Muscle of arm (tissue), 12 donors: ENCODE results near the gene PARD3B. TPM values are rescaled to one million over a fixed set of nuclear protein-coding genes. Genes with fewer than 3 reads are reported as not detected.

ENCODE experiments used
- DNase-seq: peaks from one replicate; pipeline ENCODE4 v3.0.0-alpha.2; 2013
- polyA plus RNA-seq, 12 donors: library from polyadenylated mRNA; unstranded; fragments of 120-200 nt; gene quantifications; one replicate each; pipeline ENCODE4 v1.2.1, GENCODE V29; 2013; ENCODE audit not compliant: insufficient read length in 12 of 12

Gene PARD3B
- polyA plus RNA-seq, 12 donors, result 7.3 to 12.2 (median 8.5) TPM; not detected in 1

DNA sequence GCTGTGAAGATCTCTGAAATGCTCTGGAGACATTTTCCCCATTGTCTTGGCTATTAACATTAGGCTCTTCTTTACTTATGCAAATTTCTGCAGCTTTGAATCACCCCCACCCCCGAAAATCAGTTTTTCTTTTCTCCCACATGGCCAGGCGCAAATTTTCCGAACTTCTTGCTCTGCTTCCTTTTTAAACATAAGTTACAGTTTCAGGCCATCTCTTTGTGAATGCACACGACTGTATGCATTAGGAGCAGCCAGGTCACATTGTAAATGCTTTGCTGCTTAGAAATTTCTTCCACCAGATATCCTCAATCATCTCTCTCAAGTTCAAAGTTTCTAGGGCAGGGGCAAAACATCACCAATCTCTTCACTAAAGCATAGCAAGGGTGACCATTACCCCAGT, 106.8 kb downstream of the PARD3B start:
- no peak for DNase-seq

- DNase-seq, result no peak
Observed at GRCh38 chr2:204654669-204655068, 109.4 kb downstream of the PARD3B start.

DNA sequence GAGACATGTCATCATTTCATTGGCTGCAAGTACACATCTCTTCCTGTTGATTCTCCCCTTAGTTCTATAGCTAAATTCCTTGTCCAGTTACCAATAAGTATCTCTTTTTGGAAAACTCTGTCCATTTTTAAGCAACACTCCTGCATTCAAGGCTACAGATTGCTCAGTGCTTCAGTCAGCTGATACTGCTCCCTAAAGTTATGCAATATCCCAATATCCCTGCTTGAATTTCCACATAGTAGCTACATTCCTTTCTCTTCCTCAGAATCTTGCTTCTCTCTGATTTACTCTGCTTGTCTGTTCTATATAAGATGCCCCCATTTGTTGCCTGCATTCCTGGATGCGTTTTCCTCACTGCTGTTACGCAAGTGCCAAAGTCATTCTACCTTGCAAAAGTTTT, 109.8 kb downstream of the PARD3B start:
- no peak for DNase-seq

DNA sequence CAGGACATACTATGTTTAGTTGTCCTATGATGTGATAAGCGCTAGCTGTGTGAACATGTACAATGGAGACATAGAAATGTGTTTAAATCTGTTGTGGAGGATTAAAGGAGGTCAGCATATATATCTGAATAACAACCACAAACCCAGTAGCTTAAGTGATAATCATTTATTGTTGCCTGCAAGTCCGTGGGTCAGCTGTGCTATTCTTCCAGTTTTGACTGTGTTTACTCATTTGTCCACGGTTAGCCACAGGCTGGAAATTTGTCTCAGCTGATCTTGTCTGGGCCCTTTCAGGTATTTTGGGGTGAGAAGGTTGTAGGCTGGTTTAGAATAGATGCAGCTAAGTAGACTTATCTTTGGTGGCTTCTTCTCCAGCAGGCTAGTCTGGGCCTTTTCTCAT, 110.4 kb downstream of the PARD3B start:
- DNase-seq, result no peak

DNA sequence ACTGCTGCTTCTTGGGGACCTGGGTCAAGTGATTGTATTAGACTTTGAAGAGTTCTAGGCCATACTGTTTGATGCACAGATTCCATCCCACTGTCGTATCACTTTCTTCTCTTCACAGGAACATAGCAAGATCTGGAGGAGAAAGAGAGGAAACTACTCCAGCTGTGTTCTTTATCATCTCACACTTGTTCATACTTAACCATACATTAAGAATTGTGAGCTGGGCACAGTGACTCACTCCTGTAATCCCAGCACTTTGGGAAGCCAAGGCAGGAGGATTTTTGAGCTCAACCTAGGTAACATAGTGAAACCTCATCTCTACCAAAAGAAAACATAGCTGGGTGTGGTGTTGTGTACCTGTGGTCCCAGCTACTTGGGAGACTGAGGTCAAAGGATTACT, 111.7 kb downstream of the PARD3B start:
- no peak for DNase-seq

- DNase-seq, result no peak
Observed at GRCh38 chr2:204662956-204663355, 117.7 kb downstream of the PARD3B start.

GRCh38 chr2:204663816-204664425, 118.6 kb downstream of the PARD3B start:
- no peak for DNase-seq

GRCh38 chr2:204664708-204665121, 119.4 kb downstream of the PARD3B start:
- no peak for DNase-seq

GRCh38 chr2:204665207-204665606, 119.9 kb downstream of the PARD3B start:
- no peak for DNase-seq

DNA sequence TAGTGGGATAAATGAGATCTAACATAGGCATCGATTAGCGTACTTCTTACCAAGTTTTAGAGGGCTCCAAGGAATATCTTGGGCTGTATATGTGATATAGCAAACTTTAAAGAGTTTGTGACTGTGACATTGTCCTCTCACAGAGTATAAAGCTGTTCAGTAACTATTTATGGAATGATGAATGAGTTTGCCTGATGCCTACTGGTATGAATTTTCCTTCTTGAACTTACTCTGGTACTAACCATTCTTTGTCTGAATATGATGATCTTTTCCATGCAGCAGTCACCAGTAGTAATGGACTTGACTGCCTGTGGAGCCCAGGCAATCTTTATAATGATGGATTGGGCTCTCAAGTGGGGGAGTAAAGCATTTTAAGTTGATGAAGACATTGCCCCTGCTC, 120.5 kb downstream of the PARD3B start:
- DNase-seq, result no peak

DNA sequence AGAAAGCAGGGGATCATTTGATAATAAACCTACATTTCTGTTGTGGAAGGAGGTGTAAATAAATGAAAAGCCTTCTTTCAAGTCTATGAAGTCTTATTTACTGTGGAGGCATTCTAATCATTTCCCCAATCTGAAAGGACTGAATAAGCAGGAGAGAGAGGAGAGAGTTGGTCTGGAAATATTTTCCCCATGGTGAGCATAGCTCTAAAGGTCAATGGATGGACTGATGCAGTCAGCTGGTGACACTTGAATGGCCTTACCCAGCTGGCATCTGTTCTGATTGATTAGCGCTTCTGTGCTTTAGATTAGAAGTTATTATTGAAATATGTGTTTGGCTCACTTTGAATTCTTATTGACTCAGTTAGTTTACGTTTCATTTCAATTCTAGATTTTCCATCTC, 122.7 kb downstream of the PARD3B start:
- no peak for DNase-seq

DNA sequence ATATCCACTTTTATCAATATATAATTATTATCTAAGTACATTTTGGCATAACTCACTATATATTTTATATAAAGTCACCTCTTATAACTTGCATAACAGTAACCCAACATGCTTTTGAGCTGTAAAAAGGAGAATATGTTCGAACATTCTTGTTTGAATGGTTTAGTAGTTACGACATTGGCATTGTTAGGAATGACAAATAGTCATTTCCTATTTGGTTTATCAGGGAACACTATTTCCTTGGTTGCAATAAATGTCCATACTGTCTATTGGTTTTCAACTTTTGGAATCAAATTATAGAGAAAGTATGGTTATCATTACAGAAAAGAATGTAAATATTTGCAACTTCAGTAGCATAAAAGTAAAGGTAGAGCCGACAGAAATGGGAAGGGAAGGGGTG, 124.1 kb downstream of the PARD3B start:
- DNase-seq, result no peak

GRCh38 chr2:204670124-204670523, 124.8 kb downstream of the PARD3B start:
- no peak for DNase-seq

DNA sequence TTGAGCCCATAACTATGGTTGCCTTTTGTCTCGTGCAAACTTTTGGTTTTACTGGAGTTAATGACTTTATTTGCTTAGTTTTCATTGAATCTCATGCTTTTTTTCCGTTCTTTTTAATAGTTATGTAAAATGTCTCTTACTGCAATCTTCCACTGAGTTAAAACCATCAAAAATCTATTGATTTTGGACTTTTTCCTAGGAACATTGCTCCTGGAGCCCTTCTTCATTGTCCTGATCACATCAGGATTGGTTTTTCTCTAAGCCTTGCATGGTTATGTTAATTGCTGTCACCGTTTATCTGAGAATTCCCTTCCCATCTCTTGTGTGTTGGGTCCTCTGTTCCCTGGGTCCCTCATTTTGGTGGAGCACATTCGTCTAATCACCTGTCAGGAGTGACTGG, 125.5 kb downstream of the PARD3B start:
- no peak for DNase-seq

GRCh38 chr2:204672772-204673171, 127.5 kb downstream of the PARD3B start:
- no peak for DNase-seq

DNA sequence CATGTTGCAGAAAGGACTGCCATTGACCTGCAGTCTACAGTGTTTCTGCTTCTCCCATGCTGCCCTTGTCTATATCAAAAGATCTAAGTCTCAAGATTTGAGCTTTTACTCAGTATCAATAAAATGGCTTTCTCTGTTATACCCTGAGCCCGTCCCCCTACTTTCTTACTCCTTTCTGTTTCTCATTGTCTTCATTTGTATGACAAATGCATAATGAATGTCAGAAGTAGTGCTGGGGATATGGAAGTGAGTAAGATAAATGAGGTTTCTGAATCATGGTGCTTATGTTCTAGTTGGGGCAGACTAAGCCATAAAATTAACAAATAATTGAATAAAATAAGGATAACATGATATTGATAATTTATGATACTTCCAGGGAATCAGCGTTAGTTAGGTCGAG, 128.6 kb downstream of the PARD3B start:
- no peak for DNase-seq

DNA sequence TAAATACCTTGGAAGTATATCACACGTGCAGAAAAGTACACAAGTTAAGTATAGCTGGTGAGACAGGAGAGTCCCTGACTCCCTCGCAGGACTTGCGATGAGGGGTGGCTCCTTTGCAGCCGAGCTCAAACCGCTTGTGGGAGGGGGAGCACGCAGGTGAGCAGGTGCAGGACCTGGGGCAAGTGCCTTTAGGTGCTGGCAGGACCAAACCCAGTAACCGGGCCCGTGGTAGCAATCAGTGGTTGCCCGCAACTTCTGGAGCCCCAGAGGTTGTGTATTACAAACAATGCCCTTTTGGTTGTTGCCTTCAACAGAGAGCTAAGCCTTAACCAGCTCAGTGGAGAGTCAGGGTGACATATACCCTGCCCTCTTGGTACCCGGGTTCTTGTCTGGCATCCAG, 132.8 kb downstream of the PARD3B start:
- DNase-seq, result no peak

GRCh38 chr2:204680576-204680975, 135.3 kb downstream of the PARD3B start:
- DNase-seq, result no peak

GRCh38 chr2:204681412-204681811, 136.1 kb downstream of the PARD3B start:
- peak; percentile 45 for DNase-seq

DNA sequence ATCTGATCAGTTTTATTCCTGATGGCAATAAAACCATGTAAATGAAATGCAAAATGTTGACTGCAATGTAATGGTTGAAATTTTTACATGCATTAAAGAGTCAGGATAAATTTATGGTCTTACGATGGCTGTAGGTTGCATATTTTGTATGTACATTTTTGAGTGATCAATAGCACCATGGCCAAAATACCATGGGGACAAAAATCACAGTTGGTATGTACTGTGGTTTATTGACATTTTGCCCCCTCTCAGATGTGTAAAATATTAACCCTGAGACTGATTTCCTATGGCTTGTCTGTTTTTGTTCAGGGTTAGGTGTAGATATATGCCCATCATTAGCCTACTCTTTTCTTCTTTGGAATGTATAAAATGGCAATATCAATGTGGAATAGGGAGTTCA, 138.1 kb downstream of the PARD3B start:
- DNase-seq, result no peak

- DNase-seq, result no peak
Observed at GRCh38 chr2:204686406-204686805, 141.1 kb downstream of the PARD3B start.

DNA sequence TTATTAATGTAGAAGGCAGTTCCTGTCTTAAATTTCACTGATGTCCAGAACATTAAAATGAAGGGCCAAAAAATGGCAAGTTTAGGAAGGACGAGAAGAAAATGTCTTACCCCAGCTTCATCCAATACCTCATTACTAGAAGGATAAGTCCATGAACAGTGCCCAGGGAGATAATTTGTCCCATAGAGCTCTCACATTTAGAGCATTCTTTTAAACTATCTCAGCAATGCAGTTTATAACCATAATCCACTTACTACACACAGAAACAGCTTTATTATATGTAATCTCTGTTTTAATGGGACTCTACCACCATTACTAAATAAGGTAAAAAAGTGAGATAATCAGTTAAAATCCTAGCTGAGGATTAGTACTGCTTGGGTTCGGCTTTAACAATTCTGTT, 142.5 kb downstream of the PARD3B start:
- no peak for DNase-seq

DNA sequence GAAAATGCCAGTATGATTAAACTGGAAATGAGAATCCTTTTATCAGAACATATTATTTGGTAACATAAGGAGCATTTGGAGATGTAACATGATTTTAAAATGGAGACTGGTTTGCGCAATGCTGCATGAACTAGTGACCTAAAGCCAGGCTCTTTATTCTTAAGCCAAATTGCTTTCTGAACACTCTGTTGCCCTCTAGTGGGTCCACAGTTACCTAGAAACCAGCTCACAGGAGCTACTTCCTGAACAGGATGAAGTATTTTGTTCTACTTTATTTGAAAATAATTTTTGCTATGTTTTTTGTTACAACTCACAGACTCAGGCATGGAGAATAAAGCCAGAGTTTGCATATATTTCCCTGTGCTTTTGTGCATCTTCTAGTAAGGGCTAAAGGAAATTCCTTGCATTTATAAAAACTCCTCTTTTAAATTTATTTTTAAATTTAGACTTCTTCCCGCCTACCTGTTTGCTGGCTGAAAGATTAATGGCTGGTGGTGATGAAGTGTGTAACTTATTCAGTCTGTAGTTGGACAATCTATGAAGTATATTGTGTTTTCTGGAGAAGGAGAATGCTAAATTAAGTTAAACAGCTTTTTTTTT, 146.7 kb downstream of the PARD3B start:
- DNase-seq, result peak; percentile 62

- no peak for DNase-seq
Observed at GRCh38 chr2:204692790-204693189, 147.5 kb downstream of the PARD3B start.
